ENCODE data around the gene XYLB.

The XYLB gene

DNA sequence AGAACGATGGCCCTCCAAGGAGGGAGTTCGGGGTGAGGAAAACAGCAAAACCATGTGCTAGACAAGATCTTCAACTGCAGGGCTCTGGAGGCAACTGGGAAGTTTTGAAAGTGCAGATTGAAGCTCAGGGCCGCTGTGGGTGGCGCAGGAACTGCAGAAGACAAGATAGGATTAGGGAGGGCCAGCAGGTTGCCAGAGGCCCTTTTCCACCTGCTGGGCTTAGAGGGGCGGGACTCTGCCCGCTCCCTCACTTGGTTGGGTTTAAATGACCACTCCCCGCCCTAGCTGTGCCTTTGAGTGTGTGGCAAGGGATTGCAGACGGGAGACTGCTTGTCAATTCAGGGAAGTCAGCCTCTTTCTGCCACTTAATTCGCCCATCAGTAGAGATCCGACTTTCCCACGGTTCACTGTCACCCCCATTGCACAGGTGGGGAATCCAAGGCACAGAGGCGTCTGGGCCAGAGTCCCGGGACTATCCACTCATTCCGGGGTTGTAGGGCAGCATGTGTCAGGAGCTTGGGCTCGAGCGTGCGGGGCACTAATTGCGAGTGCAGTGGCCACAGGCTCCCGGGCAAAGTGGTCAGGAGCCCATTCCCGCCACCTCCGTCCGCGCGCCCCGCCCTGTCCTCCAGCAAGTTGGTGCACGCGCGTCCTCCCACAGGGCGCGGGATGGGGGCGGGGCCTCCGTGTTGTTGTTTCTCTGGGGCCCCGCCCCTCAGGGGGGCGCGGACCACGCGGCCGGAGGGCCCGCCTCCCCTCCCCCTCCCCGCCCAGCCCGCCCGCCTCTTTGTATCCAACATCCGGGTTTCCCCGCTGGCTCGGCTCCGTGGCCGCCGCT, 106.7 kb downstream of the XYLB start, which contains the start of gene ACVR2B:
Gene ACVR2B, plus strand, starts transcription at position 816 of the 838 bp plus-strand sequence. CDS start 433 bp downstream, outside the sequence.
- peak within 1 kb of the TSS; percentile 61 for H3K4me3 ChIP-seq (ENCODE audit: low read length)
- no peak for TF ChIP-seq CTCF (IDR thresholded peaks at IDR 0.05; ENCODE audit: insufficient read depth, low read depth, low read length, missing control alignments)
- peak; percentile 69 for DNase-seq (ENCODE audit: low read depth)

GRCh38 chr3:38453913-38454177, 107.3 kb downstream of the XYLB start:
- no peak for TF ChIP-seq CTCF (IDR thresholded peaks at IDR 0.05; ENCODE audit: insufficient read depth, low read depth, low read length, missing control alignments)
- peak overlapping the region; percentile 61 for H3K4me3 ChIP-seq (ENCODE audit: low read length)
- no peak for DNase-seq (ENCODE audit: low read depth)

GRCh38 chr3:38454178-38454883, 107.7 kb downstream of the XYLB start:
- TF ChIP-seq CTCF (IDR thresholded peaks at IDR 0.05; ENCODE audit: insufficient read depth, low read depth, low read length, missing control alignments) = no peak
- peak overlapping the region; percentile 61 for H3K4me3 ChIP-seq (ENCODE audit: low read length)
- DNase-seq (ENCODE audit: low read depth) = peak; percentile 56

- peak overlapping the region; percentile 61 for H3K4me3 ChIP-seq (ENCODE audit: low read length)
- DNase-seq (ENCODE audit: low read depth) = peak; percentile 71
- no peak for TF ChIP-seq CTCF (IDR thresholded peaks at IDR 0.05; ENCODE audit: insufficient read depth, low read depth, low read length, missing control alignments)
These were observed 108.5 kb downstream of the XYLB start for GRCh38 chr3:38454884-38455638.

DNA sequence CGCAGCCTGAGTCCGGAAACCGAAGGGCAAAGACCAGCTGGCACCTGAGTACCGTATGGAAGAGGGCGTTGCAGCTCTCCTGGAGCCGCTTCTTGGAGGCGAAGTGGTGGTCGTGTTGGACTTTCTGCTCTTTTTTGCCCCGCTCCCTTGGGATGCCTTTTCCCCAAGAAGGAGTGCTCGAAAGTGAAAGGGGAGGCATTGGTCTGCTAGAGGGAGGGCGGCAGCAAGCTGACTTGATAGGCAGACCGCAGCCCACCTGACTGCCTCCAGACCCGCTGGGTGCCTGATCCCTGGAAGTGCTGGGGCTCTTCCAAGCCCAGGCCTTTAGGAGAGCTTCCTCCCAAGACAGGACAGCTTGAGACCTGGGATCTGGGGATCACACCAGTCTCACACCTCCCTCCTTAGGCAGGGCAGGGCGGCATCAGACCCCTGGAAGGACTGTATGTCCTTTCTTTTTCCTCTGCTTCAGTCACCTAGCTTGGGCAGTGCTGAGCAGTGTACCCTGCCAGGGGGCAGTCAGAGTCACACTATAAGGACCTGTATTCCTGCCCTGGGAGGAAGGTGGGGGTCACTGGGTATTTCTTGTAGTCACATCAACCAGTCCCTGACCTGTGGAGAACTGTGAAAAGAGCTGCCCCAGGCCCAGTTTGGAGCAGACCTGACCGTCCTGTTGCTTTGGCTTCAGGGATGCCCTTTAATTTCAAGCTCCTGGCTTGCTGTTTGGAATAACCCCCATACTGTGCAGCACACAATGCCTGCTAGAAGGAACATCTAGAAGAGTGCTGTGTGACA, 109.2 kb downstream of the XYLB start:
- DNase-seq (ENCODE audit: low read depth) = no peak
- peak overlapping the region; percentile 61 for H3K4me3 ChIP-seq (ENCODE audit: low read length)
- TF ChIP-seq CTCF (IDR thresholded peaks at IDR 0.05; ENCODE audit: insufficient read depth, low read depth, low read length, missing control alignments) = no peak

Data from epithelial cell of esophagus (primary cell).